ENCODE data around the gene MED27.

The MED27 gene

DNA sequence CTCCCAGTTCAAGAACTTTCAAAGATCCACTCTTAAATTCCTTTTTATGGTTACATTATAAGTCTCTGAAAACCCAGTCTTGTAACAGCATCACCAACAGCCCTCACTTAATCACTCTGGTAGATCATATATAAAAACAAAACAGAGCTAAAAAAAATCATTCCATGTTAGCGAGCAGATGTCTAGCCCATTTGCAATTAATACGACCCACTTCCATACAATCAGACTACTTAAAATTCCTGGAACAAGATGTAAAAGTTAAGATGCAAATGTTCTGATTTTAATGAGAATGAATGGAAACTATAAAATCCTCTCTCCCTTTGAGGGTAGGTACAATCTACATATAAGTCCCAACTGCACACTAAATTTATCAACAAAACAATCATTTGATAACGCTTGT is 167.0 kb downstream of the MED27 start:
- no peak for DNase-seq

DNA sequence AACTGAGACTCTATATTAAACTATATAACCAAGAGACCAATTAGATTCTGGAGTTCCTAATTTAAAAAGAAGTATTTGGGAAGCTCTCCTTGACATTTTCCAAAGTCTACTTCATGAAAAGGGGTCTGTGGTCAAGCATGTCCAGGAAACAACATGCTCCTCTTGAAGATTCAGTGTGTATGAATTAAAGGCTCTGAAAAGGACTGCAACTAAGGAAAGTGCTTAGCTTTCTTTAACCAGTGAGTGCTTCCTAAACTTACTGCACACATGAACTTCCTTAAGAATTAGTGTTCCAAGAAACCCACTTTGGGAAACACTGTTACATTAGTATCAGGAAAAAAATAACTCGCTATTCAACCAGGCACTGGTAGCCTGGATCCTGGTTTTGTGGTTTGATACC is 167.6 kb downstream of the MED27 start:
- DNase-seq, result no peak

DNA sequence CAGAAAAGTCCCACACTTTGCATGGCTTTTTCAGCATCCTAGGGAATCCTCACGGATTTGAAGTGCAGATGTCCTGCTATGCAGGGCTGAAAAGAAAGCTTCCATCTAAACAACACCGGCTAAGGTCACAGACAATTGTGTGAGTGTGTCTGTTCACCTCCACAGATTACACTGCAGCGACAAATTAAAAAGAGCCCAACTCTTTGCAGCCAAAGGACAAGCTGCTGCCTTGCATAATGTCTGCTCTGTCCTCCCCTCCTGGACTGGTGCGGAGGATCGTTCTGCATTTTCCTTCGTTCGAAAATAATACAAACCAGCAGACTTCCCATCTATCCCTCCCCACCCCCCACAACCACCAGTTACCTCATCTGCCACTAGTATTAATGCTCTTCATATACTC is 169.1 kb downstream of the MED27 start:
- no peak for DNase-seq

DNA sequence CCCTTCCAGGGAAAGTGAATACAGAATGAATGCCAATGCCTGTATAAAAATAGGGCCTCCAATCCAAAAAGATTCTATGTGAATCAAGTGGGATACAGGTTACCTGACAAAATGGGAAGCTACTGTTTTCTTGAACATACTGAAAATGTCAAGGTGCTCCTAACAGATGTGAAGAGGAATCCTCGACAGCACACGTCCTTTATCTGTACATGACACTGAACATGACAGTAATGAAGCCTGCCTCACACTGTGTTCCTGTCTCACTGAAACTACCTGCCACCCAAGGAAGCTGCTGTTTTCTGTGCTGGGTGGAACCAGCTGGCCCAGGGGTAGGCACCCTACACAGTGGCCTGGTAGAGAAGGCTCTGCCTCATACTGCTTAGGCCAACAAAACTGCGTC is 174.5 kb downstream of the MED27 start:
- no peak for DNase-seq

DNA sequence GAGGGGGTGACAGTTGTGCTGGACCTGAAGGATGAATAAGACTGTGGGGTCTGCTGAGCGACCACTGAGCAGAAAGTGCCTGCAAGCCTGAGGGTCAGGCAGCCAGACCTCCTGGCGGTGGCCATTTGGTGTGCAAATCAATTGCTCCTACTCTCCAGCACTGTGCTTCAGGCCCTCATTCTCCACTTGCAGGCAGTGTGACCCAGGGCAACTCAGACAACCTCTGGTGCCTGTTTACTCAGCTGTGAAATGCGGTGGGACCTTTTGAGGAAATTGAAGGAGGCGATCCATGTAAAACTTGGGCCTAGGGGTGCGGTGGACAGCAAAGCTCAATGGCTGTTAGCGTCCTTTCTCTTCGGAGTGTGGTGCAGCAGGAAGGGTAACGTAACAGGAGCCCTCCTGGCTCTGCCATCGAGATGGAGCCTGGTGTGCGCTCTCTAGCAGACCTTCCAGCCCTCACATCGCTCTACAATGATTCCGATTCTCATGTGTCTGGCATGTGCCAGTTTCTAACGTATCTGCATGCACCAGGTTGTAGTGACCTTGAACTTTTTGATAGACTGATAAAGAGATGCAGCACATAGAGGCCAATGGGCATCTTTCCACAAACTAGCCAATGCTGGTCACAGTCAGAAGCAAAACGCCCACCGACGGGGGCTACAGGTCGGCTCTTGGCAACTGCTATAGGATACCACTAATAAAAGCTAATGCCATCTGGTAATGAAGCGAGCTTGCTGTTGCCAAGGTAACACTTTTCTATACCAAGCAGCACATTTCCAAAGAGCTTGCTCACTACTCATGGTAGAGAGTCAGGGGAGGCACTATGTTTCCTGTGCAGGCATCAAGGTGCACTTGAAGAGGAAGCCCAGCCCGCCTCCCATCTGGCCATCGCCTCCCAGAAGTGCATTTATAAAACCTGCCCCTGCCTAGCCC is 180.1 kb downstream of the MED27 start:
- no peak for DNase-seq

DNA sequence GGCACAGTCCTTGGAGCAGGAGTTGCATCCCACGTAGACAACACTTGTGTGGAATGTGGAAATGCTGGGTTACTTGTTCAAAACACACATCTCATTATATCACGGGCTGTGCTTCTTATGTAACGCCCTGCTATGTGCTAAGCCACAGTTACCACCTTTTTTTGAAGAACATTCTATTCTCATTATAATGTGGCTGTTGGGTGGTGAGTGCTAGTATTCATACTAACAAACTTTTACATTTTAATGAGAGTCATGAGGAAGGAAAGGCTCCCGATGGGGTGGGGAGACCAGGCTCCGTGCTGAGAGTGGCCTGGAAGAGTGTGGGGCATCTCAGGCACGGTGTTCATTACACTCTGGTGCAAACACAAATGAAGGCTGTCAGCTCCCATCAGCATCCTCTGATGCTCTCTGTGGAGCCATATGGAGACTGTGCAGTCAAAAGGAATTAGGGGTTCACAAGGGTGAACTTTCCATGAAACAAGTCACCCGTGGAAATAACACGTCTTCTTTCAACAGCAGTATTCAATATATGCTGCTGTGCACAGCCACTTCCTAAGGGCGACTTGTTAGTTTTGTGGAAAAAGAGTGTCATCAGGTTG is 186.7 kb downstream of the MED27 start:
- DNase-seq, result no peak

DNA sequence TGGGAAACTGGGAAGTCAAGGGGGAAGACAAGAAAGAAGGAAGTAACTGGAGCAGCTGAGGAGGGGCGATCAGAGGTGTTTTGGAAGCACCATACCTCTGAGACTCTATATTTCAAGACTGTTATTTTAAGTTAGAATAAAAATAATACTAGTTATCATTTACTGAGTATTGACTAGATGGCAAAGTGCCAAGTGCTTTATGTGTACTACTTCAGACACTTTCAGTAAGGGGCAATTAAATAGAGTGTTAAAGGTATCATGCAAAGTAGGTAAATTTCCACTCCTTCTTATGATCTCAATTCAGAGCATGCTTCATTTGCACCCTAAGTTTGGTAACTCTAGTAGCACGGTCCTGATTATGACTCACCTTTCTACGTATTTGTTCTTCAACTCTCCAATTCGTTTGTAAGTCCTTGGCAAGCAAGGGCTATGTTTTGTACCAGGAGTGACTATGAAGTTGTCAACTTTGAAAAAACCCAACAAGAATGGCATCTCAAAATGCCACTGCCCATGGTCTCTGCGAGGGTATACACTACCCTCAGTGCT is 187.4 kb downstream of the MED27 start:
- no peak for DNase-seq

DNA sequence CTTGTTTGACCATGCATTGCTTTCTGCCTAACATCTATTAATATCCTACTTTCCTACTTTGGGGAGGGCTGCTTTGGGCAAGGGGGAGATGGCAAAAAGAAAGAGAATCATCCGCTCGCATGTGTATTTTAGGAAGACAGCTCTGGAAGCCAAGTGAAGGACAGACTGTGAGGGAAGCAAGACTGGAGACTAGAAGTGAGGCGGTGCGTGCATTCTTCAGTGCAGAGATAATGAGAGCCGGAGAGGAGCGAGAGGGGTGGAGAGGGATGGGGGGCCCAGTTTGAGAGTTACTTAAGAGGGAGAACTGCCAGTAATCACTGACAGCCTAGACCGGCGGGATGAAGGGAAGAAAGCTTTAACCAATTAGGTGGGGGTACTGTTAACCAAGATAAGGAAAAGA is 188.1 kb downstream of the MED27 start:
- DNase-seq, result no peak

DNA sequence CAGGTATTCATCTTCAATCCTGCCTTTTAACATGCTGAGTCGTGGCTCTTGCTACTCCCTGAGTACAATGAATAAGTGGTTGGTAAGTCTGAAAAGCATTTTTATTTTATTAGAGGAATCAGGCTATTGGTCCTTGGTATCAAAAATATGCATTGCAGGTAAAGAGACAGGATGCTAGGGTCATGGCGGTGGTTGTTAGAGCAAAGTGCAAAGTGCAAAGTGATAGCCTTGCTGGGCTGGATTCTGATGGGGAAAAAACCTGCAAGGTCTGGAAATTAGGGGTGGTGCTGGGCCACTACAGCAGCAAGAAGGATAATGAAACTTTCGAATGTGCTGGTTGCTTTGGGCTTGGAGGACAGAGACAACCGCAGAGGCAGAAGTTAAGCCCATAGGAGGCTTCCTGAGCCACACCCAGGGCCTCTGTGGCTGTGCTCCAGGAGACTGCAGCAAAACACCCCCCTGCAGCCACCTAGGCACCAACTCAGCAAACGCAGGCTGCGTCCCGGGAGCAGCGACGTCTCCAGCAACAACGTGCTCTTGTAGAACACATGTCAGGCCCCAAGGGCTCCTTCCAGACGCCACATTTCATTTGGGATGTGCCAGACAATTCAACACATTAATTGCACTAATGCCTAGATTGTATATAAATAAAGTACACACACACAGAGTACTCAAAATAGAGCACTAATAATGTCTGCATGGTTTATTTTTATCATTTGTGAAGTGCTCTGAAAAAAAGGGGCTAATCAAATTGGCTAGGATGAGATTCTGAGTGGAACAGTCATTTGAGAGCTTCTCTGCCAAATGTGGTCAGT is 190.0 kb downstream of the MED27 start:
- no peak for DNase-seq

DNA sequence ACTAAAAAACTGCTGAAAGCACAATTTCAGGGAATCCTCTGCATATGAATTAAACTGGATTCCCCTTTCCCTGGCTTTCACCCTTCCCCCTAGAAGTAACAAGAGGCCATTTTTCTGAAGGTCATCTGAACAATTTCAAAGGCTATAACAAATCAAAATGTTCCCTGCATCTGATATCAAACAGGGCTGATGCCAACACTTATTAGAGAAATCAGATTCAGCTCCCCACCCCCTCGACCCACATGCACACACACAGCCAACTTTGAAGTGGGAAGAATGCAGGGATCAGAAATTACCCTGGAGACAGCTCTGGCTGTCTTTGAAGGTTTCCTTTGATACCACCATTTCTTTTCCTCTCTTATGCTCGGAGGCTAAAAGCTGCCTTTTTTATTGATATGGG is 190.7 kb downstream of the MED27 start:
- no peak for DNase-seq

DNA sequence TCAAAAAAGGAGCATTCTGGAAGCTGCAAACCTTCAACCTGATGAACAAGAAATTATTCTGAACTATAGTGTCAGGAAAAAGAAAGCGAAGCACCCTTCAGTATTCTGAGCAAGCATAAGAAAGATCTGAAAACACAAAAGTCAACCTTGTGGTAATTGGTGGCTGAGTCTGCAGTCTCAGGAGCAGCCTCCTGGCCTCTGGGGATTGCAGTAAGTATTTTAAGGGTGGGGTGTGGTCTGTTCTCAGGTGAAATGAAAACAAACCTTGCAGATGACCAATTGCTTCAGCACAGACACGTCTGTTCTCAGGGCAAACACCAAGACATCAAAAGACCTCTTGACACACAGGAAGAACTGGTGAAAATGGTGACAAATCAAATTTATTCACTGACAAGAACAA is 192.0 kb downstream of the MED27 start:
- no peak for DNase-seq

DNA sequence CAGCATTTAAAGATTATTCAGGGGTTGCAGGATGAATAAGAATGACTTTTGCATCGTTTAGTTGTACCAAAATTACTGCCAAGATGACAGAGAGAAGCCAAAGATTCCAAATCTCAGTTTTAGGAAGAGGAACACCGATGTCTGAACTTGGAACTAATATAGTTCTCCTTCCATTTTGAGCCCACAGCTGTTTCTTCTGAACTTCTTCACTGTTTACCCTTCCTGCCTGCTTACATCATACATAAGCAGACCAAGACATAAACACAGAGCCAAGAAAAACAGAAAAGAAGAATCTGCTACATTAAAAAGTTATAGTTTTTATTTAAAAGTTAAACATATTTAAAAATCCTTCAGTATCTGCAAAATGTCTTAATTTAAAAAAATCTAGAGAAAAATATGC is 192.8 kb downstream of the MED27 start:
- DNase-seq, result no peak

DNA sequence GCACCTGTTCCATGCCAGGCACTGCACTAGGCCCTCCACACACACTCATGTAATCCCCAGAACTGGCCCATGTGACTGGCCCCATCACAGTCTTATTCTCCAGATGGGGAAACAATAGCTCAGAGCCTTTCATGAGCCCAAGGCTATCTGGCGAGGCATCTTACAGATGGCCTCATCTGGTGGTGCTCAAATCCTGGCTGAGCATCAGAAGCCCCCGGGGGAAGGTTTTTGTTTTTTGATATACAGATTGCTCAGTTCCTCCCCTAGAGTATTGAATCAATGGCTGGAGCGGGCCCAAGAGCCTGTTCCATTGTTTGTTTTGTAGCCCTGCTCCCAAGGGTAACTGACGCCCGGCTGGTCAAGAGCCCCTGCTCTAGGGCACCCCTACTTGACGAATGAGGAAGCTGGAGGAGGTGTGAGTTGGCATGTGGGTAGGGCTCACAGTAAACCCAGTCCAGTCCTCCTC is 194.5 kb downstream of the MED27 start:
- DNase-seq, result no peak

DNA sequence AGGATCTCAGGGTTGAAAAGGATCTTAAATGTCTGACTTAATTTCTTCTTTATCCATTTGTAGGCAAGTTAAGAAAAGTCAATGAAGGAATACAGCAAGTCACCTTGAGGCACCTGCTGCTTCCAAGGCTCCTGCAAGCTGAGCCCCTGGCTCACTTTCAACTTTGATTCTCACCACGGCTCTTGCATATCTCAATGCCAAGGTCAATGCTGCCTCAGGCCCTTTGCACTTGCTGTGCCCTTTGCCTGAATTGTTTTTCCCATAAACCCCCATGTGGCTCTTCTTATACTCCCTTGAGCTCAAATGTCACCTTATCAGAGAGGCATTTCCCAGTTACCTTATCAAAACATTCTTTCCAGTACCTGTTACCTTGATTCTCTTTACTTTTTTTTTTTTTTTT is 195.4 kb downstream of the MED27 start:
- DNase-seq, result no peak

DNA sequence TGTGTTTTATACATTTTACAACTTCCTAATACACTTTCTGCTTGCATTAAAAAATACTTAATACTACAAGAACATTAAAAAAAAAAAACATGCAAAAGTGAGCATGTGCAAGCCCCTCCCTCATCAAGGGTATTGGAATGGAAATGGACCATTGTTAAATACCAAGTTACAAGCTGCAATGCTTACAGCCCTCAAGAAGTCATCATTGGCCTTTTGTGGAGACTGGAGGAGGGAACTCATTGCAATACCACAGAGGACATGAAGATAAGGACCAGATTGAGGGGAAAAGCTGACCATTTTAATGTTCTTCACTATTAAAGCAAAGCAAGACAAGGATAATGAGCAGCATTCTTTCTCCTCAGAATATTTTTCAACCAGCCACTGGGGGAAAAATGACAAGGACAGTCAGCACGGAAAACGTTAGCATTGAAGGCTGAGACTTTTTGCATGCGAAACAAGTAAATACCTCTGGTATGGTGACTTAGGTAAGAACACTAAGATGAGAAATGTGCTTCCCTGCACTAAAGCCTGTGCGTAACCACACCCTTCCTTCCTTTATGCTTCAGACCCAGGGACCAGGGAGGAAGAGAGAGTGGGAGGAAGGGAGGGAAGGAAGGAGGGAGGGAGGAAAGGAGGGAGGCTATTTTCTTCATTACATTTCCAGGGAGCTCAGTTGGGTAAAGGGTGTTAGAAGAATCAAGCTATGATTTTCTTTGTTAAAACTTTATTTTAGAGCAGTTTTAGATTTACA is 198.7 kb downstream of the MED27 start:
- DNase-seq, result no peak

DNA sequence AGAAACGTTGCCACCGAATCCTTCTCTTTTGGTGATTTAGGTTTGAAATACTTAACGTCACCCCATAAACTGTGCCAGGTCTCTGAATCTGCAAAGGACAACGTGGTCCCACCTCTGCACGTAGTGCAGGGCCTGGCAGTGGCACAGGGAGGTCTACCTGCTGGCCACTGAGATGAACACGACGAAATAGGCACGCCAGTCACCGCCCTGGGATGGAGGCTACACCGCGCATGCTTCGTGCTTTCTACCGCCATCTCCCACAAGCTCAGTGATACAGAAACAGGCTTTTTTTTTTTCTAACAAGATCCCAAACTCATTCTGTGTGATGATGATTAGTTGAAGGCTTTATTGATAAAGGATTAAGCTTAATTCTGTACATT is 199.8 kb downstream of the MED27 start:
- no peak for DNase-seq

DNA sequence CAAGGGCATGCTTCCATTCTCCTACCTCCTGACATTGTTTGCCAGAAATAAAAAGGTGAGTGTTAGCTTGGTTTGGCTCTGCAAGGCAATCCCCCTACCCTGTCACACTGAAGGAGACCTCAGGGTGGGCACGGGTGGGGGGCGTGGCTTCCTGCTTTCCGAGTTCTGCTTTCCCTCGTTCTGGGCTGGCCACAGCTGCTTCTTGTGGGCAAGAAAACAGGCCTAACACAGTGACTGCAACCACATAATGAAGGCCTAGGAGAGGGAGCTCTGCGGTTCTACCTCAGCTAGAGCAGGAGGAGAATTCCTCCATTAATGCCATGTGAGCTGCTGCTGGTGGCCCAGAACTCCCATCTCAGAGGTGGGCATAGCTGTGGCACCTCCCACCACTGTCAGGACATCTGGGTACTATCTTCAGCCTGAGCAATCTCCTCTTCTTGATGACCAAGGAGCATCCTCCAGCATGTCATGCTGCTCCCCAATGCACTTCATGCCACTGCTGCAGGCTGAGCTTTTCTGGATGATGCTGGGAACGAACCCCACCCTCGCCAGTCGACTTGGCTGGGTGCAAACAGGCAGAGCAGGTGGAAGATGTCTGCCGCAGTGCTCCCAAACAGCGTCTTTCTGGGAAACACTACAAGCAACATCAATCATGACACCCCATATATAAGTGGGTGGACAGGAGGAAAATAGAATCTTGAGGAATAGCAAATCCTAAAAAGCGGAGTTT is 200.3 kb downstream of the MED27 start:
- no peak for DNase-seq

DNA sequence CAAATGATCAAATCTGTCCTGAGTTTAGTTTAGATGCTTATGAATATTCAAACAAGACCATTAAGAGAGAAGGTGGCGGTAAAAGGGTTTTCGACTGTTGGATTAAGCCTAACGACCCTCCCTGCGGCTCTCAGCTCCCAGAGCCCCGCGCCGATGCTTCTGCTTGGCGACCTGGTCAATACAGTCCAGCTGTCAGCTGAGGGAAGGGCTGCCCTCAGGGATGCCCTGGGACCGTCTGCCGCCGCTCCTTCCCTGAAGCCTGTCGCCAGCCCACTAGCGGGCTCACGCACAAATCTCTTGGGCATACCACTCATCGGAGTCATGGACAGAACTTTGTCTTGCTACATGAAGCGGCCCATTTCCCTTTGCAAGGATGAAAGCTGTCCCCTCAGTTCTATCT is 203.2 kb downstream of the MED27 start:
- DNase-seq, result no peak

DNA sequence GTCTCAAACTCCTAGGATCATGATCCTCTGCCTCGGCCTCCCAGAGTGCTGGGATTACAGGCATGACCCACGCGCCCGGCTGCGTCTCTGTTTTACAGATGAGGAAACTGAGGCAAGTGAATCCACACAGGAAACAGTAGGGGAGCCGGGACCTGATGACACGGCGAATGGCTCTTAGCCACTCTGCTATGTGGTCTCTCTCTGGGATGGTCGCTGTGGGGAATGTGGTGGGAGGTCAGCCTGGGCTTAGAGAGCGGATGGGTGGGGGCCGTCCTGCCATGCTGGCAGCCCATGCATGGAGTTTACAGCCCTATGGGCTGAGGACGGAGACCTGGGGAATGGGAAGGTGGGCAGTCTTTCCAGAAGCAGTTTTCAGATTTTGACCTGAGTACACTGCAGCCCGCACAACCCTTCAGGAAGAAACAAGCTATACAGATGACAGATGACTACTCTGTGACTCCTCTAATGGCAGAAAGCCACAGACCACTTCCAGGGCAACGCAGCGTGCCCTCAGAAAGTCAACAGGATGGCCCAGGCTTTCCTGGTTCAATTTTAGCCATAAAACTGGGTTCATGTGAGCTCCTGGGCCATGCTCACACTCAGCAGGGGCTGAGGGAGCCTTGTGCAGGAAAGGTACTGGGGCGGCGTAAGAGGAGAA is 203.7 kb downstream of the MED27 start:
- no peak for DNase-seq

DNA sequence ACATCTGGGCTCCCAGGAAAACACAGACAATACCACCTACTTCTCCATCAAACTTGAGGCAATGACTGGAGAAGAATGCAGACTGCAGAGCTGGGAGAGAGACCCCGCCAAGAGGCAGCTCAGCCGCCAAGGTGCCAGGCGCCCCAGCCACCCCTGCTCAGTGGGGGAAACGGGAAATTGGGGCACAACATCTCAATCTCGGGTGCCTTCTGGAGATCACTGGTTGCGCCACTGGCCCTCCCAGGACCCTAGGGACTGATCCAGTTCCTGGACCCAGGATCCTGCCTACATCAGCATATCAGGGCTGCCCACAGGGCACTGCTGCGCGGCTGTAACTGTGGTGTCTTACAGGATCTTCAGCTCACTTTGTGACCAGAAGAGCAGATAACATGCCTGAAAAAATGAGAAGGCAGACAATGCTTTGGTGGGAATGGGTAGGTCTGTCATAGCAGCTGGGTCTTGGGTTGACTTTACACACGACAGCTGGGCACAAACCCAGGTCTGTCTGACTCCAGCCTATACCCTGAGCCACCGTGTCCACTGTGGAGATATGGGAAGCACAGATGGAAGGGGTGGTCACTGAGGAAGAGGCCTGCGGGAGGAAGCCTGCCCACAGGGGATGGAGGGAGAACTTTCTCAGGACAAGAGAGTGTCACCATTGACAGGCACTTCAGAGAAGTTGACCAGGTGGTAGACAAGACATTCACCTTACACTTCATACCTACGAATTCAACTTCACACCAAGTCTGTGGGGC is 204.6 kb downstream of the MED27 start:
- no peak for DNase-seq

DNA sequence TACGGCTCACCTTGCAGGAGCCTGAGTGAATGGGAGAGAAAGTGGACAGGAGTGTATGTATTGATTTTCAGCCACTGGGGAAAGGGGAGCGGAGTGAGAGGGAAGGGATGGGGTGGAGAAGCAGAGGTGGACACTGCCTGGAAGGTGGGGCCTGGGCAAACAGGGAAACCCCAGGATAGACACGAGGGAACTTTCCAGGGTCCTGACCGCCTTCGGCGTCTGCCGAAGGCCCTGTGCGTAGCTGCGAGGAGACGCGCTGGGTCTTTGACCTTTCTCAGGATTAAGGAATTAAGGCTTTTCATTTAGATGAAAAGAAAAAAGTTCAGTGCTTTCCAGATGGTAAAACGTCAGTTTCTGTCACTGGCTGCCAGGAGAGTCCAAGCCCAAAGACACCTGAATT is 205.2 kb downstream of the MED27 start:
- no peak for DNase-seq
